MM.1S (cell line): ENCODE measurements around the gene KCNQ1.

ENCODE experiments used
- DNase-seq: peaks from one replicate; pipeline ENCODE4 v3.0.0-alpha.2; 2015
- H2AFZ ChIP-seq: fragments of 300-600 bp; sonication (generic); 2 replicates; pipeline ENCODE4 v1.6.0; 2016; ENCODE audit warnings: antibody characterized with exemption, low read length
- H3F3A ChIP-seq: fragments of 300-600 bp; sonication (generic); 2 replicates; pipeline ENCODE4 v1.6.1; 2016; ENCODE audit warnings: mild to moderate bottlenecking, antibody characterized with exemption, low read length, moderate library complexity, mixed read lengths; ENCODE audit not compliant: insufficient read depth
- H3K27ac ChIP-seq: fragments of 300-600 bp; sonication (generic); 2 replicates; pipeline ENCODE4 v1.5.1; 2016; ENCODE audit warnings: mild to moderate bottlenecking, low read length
- H3K27me3 ChIP-seq: fragments of 300-600 bp; sonication (generic); replicated peaks from 2 replicates; pipeline ENCODE4 v1.6.0; 2016; ENCODE audit warnings: low read length; ENCODE audit not compliant: insufficient read depth
- H3K36me3 ChIP-seq: fragments of 300-600 bp; sonication (generic); replicated peaks from 2 replicates; pipeline ENCODE4 v1.6.1; 2016; ENCODE audit warnings: mild to moderate bottlenecking, low read length, mixed read lengths; ENCODE audit not compliant: insufficient read depth
- H3K4me1 ChIP-seq: fragments of 300-600 bp; sonication (generic); 2 replicates; pipeline ENCODE4 v1.6.1; 2016; ENCODE audit warnings: low read length, mixed read lengths
- H3K4me2 ChIP-seq: fragments of 300-600 bp; sonication (generic); 2 replicates; pipeline ENCODE4 v1.6.0; 2016; ENCODE audit warnings: low read depth, low read length
- H3K4me3 ChIP-seq: fragments of 300-600 bp; sonication (generic); 2 replicates; pipeline ENCODE4 v1.5.1; 2016; ENCODE audit warnings: low read length, mixed read lengths
- H3K79me2 ChIP-seq: fragments of 300-600 bp; sonication (generic); 2 replicates; pipeline ENCODE4 v1.6.1; 2016; ENCODE audit warnings: mixed run types, low read length, mixed read lengths
- H3K9ac ChIP-seq: fragments of 300-600 bp; sonication (generic); 2 replicates; pipeline ENCODE4 v1.6.1; 2016; ENCODE audit warnings: low read length, mixed read lengths
- H3K9me2 ChIP-seq: fragments of 300-600 bp; sonication (generic); replicated peaks from 2 replicates; pipeline ENCODE4 v1.6.1; 2016; ENCODE audit warnings: mild to moderate bottlenecking, low read length, mixed read lengths; ENCODE audit not compliant: insufficient read depth
- H3K9me3 ChIP-seq: fragments of 300-600 bp; sonication (generic); replicated peaks from 2 replicates; pipeline ENCODE4 v1.6.1; 2016; ENCODE audit warnings: mild to moderate bottlenecking, low read length, mixed read lengths; ENCODE audit not compliant: insufficient read depth
- H4K20me1 ChIP-seq: fragments of 300-600 bp; sonication (generic); 2 replicates; pipeline ENCODE4 v1.6.1; 2016; ENCODE audit warnings: mild to moderate bottlenecking, low read length, moderate library complexity, mixed read lengths; ENCODE audit not compliant: insufficient read depth
- EZH2 ChIP-seq: fragments of 300-600 bp; sonication (generic); optimal IDR thresholded peaks from 2 replicates; pipeline ENCODE3; 2017; ENCODE audit warnings: low read depth, mild to moderate bottlenecking, antibody characterized with exemption, low read length, mixed read lengths
- EZH2phosphoT487 ChIP-seq: fragments of 300-600 bp; sonication (generic); IDR thresholded peaks from 2 replicates; pipeline ENCODE4 v1.6.1; 2018; ENCODE audit warnings: antibody characterized with exemption, low read length
- TF ChIP-seq, protein P1 (sequence below): fragments of 300-600 bp; sonication (generic); IDR thresholded peaks from 2 replicates; pipeline ENCODE4 v1.5.1; 2016; ENCODE audit warnings: antibody characterized with exemption, low read length, mixed read lengths

Gene KCNQ1

DNA sequence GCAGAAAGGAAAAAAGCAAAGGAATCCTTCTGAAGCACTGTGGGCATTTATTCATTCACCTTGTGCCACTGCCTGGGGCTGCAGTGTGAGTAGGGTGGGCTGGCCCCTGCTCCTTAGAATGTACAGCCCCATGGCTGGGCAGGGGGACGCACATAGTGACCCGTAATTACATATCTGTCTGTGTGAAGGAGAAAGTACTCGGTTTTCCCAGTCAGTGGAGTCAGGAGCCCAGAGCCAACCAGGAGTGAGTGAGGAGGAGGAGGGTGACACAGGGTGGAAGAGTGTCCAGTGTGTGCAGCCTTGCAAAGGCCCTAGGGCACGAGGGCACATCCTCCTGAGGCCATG lies 348.9 kb downstream of the KCNQ1 start:
- no peak overlapping the region for H3K27ac ChIP-seq
- no peaks in the 10 kb centered on the region for H3F3A ChIP-seq
- no peaks in the 10 kb centered on the region for H4K20me1 ChIP-seq
- no peaks in the 10 kb centered on the region for H3K9me2 ChIP-seq
- no peaks in the 10 kb centered on the region for H3K79me2 ChIP-seq
- H3K4me2 ChIP-seq, result no peak overlapping the region
- H3K36me3 ChIP-seq, result no peaks in the 10 kb centered on the region
- H2AFZ ChIP-seq, result no peak overlapping the region
- no peak overlapping the region for H3K4me3 ChIP-seq
- no peaks in the 10 kb centered on the region for H3K4me1 ChIP-seq
- no peak overlapping the region for H3K9ac ChIP-seq
- no peak for TF ChIP-seq EZH2phosphoT487
- no peak for TF ChIP-seq EZH2
- TF ChIP-seq, protein P1, sequence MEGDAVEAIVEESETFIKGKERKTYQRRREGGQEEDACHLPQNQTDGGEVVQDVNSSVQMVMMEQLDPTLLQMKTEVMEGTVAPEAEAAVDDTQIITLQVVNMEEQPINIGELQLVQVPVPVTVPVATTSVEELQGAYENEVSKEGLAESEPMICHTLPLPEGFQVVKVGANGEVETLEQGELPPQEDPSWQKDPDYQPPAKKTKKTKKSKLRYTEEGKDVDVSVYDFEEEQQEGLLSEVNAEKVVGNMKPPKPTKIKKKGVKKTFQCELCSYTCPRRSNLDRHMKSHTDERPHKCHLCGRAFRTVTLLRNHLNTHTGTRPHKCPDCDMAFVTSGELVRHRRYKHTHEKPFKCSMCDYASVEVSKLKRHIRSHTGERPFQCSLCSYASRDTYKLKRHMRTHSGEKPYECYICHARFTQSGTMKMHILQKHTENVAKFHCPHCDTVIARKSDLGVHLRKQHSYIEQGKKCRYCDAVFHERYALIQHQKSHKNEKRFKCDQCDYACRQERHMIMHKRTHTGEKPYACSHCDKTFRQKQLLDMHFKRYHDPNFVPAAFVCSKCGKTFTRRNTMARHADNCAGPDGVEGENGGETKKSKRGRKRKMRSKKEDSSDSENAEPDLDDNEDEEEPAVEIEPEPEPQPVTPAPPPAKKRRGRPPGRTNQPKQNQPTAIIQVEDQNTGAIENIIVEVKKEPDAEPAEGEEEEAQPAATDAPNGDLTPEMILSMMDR, result no peak
- no peak for DNase-seq
- H3K9me3 ChIP-seq, result no peaks in the 10 kb centered on the region
- H3K27me3 ChIP-seq, result no peaks in the 10 kb centered on the region

DNA sequence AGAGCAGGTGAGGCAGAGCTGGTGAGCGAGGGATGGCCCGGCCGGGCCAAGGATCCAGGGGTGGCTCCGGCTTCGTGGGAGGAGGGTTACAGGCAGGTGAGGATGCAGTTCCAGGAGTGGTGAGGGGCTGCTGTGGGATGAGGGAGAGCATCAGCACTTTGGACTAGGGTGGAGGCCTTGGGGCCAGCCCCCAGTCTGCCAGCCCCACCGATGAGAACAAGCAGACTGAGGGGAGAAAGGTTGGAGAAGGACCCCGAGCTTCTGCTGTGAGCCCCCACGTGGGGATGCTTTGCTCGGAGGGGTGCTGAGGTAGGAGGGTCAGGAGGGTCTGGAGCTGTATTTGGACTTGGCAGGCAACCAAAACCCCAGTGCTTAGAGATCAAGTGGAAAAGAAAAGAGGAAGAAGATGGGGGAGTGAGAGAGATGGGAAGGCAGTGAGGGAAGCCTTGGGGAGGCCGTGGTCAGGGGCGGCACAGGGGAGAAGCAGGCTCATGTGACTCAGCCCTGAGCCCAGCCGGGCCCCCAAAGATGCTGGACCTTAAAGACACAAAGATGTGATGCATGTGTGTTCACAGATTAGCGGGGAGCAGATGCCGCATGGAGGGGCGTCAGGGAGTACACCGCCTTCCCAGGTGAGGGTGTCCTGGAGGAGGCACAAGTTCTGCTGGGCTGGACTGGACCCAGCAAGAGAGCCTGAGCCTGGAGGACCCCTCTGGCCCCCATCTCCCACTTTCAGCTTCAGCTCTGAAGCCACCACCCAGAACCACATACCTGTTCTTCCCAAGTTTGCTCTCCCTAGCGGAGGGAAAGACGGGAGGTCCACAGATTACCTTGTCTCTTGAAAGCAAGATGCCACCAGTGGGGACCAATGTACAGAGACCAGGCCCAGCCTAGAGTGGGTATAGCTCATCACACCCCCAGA lies 349.5 kb downstream of the KCNQ1 start:
- no peak overlapping the region for H3K4me2 ChIP-seq
- H2AFZ ChIP-seq, result no peak overlapping the region
- H3K4me1 ChIP-seq, result no peaks in the 10 kb centered on the region
- no peaks in the 10 kb centered on the region for H3K9me3 ChIP-seq
- no peak overlapping the region for H3K4me3 ChIP-seq
- no peak overlapping the region for H3K9ac ChIP-seq
- DNase-seq, result no peak
- no peak overlapping the region for H3K27ac ChIP-seq
- TF ChIP-seq EZH2phosphoT487 (no peak), EZH2 (no peak)
- TF ChIP-seq, protein P1, result no peak
- no peaks in the 10 kb centered on the region for H3K36me3 ChIP-seq
- H3F3A ChIP-seq, result no peaks in the 10 kb centered on the region
- no peaks in the 10 kb centered on the region for H3K9me2 ChIP-seq
- H4K20me1 ChIP-seq, result no peaks in the 10 kb centered on the region
- H3K79me2 ChIP-seq, result no peaks in the 10 kb centered on the region
- H3K27me3 ChIP-seq, result no peaks in the 10 kb centered on the region

DNA sequence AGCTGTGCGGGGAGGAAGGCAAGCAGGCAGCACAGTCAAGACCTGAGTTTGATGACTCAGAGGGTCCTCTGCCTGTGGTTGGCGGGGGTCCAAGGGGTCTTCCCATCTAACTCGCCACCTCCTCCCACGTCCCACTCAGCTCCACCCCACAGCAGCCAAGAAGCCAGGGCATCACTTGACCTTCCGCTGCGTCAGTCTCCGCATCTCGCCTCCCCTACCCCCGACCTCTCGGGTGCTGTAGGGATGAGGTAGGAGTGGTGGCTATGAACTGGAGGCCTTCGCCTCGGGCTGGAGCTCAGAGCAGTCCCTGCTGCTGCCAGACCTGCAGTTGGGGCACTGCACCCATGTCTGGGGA lies 350.1 kb downstream of the KCNQ1 start:
- H3K36me3 ChIP-seq, result no peaks in the 10 kb centered on the region
- H2AFZ ChIP-seq, result no peak overlapping the region
- no peaks in the 10 kb centered on the region for H3K9me3 ChIP-seq
- TF ChIP-seq, protein P1, result no peak
- TF ChIP-seq EZH2phosphoT487 (no peak), EZH2 (no peak)
- no peaks in the 10 kb centered on the region for H3K9me2 ChIP-seq
- H3K27ac ChIP-seq, result no peak overlapping the region
- no peak for DNase-seq
- no peaks in the 10 kb centered on the region for H3K27me3 ChIP-seq
- no peak overlapping the region for H3K4me2 ChIP-seq
- no peak overlapping the region for H3K9ac ChIP-seq
- no peaks in the 10 kb centered on the region for H3F3A ChIP-seq
- H3K79me2 ChIP-seq, result no peaks in the 10 kb centered on the region
- no peaks in the 10 kb centered on the region for H3K4me1 ChIP-seq
- no peak overlapping the region for H3K4me3 ChIP-seq
- H4K20me1 ChIP-seq, result no peaks in the 10 kb centered on the region
